GM18511 (cell line): Measurements from ENCODE around the gene IFNLR1.

ENCODE experiments used
- ATAC-seq: cut with Tn5 transposase; IDR thresholded peaks from one replicate; pipeline ENCODE4 v1.9.1; 2021; ENCODE audit warnings: mild to moderate bottlenecking, moderate library complexity; ENCODE audit not compliant: unreplicated experiment

Gene IFNLR1

GRCh38 chr1:24206516-24207394 lies 19.7 kb upstream of the IFNLR1 start:
- ATAC-seq, result no peak

GRCh38 chr1:24206083-24206464 lies 19.0 kb upstream of the IFNLR1 start:
- ATAC-seq, result no peak

GRCh38 chr1:24205345-24206082 lies 18.4 kb upstream of the IFNLR1 start:
- ATAC-seq, result no peak

- ATAC-seq, result no peak
These were observed 17.0 kb upstream of the IFNLR1 start for GRCh38 chr1:24204116-24204515.

GRCh38 chr1:24203404-24203803 lies 16.3 kb upstream of the IFNLR1 start:
- no peak for ATAC-seq

- no peak for ATAC-seq
These were observed 15.9 kb upstream of the IFNLR1 start for GRCh38 chr1:24202987-24203386.

GRCh38 chr1:24202556-24202955 lies 15.5 kb upstream of the IFNLR1 start:
- ATAC-seq, result no peak

GRCh38 chr1:24201941-24202440 lies 14.9 kb upstream of the IFNLR1 start:
- no peak for ATAC-seq

- no peak for ATAC-seq
These were observed 12.3 kb upstream of the IFNLR1 start for GRCh38 chr1:24199291-24199900.

- ATAC-seq, result no peak
These were observed 11.7 kb upstream of the IFNLR1 start for GRCh38 chr1:24198766-24199165.

GRCh38 chr1:24195874-24196273 lies 8.8 kb upstream of the IFNLR1 start:
- no peak for ATAC-seq

GRCh38 chr1:24195136-24195535 lies 8.0 kb upstream of the IFNLR1 start:
- ATAC-seq, result no peak

GRCh38 chr1:24193046-24193445 lies 6.0 kb upstream of the IFNLR1 start:
- ATAC-seq, result no peak

- no peak for ATAC-seq
These were observed 4.8 kb upstream of the IFNLR1 start for GRCh38 chr1:24191860-24192259.

- peak; percentile 39 for ATAC-seq
These were observed 3.9 kb upstream of the IFNLR1 start for GRCh38 chr1:24190983-24191461.

- peak; percentile 39 for ATAC-seq
These were observed 2.4 kb upstream of the IFNLR1 start for GRCh38 chr1:24189528-24189927.

- no peak for ATAC-seq
These were observed 437 bp downstream of the IFNLR1 start for GRCh38 chr1:24186711-24186992.

GRCh38 chr1:24186031-24186710 lies 918 bp downstream of the IFNLR1 start:
- ATAC-seq, result no peak

GRCh38 chr1:24185076-24185475 lies 2.0 kb downstream of the IFNLR1 start:
- no peak for ATAC-seq

GRCh38 chr1:24182061-24182460 lies 5.0 kb downstream of the IFNLR1 start:
- ATAC-seq, result no peak

GRCh38 chr1:24181619-24182018 lies 5.5 kb downstream of the IFNLR1 start:
- no peak for ATAC-seq
